Measurements from ENCODE around the gene POLE2.
A peak's percentile ranks its signal among the peaks of the same experiment; 100 is the strongest.
"Not testable (repeated sequence)": the region's sequence is repeated elsewhere in the genome, so short reads cannot be mapped to it uniquely, and the experiment has no call there.

POLE2 gene, protein sequence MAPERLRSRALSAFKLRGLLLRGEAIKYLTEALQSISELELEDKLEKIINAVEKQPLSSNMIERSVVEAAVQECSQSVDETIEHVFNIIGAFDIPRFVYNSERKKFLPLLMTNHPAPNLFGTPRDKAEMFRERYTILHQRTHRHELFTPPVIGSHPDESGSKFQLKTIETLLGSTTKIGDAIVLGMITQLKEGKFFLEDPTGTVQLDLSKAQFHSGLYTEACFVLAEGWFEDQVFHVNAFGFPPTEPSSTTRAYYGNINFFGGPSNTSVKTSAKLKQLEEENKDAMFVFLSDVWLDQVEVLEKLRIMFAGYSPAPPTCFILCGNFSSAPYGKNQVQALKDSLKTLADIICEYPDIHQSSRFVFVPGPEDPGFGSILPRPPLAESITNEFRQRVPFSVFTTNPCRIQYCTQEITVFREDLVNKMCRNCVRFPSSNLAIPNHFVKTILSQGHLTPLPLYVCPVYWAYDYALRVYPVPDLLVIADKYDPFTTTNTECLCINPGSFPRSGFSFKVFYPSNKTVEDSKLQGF

DNA sequence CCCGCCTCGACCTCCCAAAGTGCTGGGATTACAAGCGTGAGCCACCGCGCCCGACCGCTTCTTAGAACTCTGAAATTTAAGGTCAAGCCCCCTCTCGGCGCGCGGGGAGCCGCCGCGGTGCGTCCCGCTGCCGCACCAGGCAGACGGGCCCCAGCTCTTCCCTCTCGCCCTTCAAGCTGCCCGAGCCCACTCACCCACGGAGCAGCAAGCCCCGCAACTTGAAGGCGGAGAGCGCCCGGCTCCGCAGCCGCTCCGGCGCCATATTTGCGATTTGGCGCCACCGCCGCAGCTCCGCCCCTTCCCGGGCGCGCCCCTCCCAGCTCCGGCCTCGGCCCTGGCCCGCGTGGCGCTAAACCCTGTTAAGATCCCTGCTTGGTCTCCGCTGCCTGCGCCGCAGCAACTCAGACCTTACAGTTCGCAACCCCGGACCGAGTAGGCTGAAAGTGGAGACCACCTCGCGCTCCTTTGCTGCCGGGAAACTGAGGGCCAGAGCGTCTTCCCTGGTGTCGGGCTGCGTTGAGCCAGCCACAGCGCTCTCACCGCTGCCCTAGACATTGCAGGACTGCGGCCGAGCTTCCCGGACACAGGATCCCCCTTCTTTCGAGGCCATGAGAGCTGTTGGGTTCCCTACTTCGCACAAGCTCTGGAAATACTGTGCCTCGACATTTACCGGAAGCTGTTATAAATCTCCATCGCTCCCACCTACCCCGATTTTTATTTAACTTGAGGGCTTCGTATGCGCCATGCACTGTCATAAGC lies at the start of gene POLE2:
TSS of gene POLE2 (minus strand) at position 273 of the 759 bp plus-strand sequence. CDS start at position 262, 11 bp downstream.
- no peak for TF ChIP-seq ZNF274 (IDR thresholded peaks at IDR 0.05; ENCODE audit: low read depth, low read length)
- peak within 1 kb of the TSS; percentile 94 for H3K4me3 ChIP-seq (ENCODE audit: low read length)

DNA sequence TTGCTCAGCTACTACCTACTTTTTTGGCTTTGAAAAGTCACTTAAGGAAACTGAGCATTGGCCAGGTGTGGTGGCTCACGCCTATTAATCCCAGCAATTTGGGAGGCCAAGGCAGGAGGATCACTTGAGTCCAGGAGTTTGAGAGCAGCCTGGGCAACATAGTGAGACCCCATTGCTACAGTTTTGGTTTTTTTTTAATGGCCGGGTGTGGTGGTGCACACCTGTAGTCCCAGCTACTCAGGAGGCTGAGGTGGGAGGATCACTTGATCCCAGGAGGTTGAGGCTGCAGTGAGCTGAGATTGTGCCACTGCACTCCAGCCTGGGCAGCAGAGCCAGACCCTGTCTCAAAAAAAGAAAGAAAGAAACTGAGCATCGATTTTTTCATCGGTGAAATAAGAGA lies 47.7 kb upstream of the POLE2 start:
- H3K4me3 ChIP-seq (ENCODE audit: low read length): not testable (repeated sequence)

DNA sequence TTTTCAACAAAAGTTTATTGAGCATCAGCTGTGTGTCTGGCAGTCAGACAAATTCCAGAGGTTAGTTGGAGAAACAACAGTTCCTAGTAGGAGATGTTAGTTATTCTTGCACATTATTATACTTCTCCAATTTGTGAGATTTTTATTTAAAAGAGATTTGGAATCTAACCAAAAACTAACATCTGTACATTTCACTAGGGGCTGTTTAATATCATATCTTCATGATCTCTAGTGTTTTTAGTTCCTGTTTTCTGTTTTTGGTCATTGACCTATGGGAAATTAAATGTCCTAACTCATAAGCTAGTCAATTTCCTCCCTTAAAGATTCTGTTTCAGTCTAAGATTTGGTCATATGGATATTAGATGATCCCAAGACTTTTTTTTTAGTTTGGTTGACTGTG lies 45.8 kb upstream of the POLE2 start:
- H3K4me3 ChIP-seq (ENCODE audit: low read length): no peak overlapping the region
- no peak for TF ChIP-seq ZNF274 (IDR thresholded peaks at IDR 0.05; ENCODE audit: low read depth, low read length)

DNA sequence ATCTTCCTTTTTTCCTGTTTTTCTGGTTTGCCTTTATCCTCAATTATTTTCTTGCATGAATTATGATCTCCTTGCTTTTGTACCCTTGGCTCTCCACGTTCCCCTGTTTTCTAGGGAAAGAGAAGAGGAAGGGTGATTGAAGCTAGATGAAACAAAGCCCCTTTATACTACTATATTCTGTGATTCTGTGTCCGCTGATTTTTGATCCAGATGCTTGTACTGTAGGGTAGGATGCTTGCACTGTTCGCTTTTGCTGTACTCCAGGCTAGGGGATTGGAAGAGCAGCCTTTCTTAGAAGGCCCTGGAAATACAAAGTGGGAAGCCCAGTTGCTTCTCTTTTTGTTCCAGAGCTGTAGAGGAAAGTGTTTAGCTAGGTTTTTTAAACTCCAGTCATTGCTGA lies 44.9 kb upstream of the POLE2 start:
- no peak overlapping the region for H3K4me3 ChIP-seq (ENCODE audit: low read length)
- no peak for TF ChIP-seq ZNF274 (IDR thresholded peaks at IDR 0.05; ENCODE audit: low read depth, low read length)

DNA sequence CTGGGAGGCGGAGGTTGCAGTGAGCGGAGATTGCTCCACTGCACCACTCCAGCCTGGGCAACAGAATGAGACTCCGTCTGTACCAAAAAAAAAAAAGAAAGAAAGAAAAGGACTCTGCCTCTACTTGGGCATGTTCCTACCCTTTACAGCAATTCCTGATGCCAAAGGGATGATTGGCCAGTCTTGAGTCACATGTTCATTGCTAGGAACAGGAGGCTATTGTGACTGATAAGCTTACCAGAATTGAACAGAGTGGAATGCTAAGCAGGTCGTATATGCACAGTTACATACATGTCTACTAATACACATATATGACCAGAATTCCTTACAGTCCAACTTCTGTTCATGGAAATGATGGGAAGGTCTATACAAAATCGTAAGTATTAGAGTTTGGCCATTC lies 39.2 kb upstream of the POLE2 start:
- H3K4me3 ChIP-seq (ENCODE audit: low read length): no peak overlapping the region
- no peak for TF ChIP-seq ZNF274 (IDR thresholded peaks at IDR 0.05; ENCODE audit: low read depth, low read length)

DNA sequence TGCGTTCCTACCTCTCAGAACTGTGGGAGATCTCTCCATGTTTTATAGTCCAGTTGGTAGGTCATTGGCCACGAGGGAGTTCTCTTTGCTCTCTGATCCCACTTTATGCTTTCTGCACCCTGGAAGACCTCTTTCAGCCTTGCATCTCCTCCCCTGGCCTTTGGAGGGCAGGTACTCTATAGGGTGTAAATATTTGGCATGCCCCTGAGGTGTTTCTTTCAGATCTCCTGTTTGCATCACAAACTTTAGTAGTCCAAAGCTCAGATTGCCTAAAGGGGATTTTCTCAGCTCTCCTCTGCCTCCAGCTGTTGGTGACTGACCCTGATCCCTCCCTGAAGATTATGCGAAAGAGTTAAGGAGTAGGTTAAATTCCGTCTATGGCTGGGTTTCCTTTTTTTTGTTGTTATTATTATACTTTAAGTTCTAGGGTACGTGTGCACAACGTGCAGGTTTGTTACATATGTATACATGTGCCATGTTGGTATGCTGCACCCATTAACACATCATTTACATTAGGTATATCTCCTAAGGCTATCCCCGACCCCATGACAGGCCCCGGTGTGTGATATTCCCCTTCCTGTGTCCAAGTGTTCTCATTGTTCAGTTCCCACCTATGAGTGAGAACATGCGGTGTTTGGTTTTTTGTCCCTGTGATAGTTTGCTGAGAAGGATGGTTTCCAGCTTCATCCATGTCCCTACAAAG lies 33.9 kb upstream of the POLE2 start:
- not testable (repeated sequence) for H3K4me3 ChIP-seq (ENCODE audit: low read length)

DNA sequence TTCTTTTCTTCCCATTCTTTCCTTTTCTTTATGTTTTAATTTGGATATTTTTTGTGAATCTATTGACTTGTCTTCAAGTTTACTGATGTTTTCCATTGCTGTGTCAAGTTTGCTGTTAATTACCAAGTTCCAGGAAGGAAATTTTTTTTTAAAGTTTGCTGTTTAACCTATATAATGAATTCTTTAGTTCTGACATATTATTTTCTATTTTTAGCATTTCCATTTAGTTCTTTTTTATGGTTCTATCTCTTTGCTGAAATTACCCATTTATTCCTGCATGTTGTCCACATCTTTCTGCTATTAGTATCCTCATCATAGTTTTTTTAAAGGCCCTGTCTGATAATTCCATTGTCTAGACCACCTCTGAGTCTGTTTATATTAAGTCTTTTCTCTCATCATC lies 32.7 kb upstream of the POLE2 start:
- H3K4me3 ChIP-seq (ENCODE audit: low read length): no peak overlapping the region
- no peak for TF ChIP-seq ZNF274 (IDR thresholded peaks at IDR 0.05; ENCODE audit: low read depth, low read length)

DNA sequence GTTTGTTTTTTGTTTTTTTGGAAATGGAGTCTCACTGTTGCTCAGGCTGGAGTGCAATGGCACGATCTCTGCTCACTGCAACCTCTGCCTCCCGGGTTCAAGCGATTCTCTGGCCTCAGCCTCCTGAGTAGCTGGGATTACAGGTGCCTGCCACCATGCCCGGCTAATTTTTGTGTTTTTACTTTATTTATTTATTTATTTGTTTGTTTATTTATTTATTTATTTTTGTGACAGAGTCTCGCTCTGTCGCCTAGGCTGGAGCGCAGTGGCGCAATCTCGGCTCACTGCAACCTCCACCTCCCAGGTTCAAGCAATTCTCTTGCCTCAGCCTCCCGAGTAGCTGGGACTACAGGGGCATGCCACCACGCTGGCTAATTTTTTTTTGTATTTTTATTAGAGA lies 23.0 kb upstream of the POLE2 start:
- H3K4me3 ChIP-seq (ENCODE audit: low read length): not testable (repeated sequence)

DNA sequence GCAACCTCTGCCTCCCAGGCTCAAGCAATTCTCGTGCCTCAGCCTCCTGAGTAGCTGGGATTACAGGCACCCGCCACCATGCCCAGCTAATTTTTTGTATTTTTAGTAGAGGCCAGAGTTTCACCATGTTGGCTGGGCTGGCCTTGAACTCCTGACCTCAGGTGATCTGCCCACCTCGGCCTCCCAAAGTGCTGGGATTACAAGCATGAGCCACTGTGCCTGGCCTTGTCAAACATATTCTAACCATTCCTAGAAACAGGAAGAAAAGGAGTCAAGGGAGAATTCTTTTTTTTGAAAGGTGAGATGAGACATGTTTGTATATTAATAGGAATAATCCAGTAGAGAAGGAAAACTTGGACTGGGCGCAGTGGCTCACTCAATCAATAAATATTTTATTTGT lies 16.5 kb upstream of the POLE2 start:
- H3K4me3 ChIP-seq (ENCODE audit: low read length): not testable (repeated sequence)

DNA sequence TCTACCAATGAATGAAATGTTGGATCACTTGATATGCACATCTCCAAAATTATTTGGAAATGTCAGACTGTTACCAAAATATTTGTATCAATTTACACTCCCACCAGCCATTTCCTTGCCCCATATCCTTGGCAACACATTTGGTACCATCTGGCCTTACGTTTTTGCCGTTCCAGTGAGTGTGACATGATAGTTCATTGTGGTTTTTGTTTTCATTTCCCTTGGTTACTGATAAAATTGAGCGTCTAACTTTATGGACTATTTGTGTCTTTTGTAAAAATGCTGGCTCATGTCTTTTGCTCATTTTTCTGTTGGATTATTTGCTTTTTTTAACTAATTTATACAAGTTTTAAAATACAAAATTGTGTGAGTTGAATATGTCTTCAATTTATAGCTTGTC lies 16.0 kb upstream of the POLE2 start:
- TF ChIP-seq ZNF274 (IDR thresholded peaks at IDR 0.05; ENCODE audit: low read depth, low read length): no peak
- no peak overlapping the region for H3K4me3 ChIP-seq (ENCODE audit: low read length)

DNA sequence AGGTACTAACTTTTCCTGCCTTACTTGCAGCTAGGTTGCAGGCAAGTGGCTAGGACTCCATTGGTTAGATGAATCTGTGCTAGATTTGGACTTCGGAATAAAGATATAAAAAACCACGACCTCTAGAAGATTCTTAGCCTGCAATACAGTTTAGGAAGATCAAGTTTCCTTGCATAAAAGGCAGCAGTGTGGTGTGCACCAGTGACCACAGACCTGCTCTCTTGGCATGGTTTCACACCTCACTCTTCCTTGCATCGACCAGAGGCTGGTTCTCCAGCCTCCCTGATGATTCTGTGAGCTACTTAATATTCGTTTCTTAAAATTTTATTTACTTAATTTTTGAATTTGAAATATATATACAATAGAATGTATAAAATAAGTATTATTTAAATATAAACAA lies 14.7 kb upstream of the POLE2 start:
- no peak for TF ChIP-seq ZNF274 (IDR thresholded peaks at IDR 0.05; ENCODE audit: low read depth, low read length)
- H3K4me3 ChIP-seq (ENCODE audit: low read length): no peak overlapping the region

DNA sequence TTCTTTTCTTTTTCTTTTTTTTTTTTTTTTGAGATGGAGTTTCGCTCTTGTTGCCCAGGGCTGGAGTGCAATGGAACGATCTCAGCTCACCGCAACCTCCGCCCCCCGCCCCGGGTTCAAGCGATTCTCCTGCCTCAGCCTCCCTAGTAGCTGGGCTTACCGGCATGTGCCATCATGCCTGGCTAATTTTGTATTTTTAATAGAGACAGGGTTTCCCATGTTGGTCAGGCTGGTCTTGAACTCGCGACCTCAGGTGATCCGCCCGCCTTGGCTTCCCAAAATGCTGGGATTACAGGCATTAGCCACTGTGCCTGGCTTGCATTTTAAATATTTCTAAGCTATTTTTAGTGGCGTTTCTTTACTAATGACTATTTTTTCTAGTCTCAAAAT lies 5.7 kb upstream of the POLE2 start:
- peak overlapping the region; percentile 67 for H3K4me3 ChIP-seq (ENCODE audit: low read length)

DNA sequence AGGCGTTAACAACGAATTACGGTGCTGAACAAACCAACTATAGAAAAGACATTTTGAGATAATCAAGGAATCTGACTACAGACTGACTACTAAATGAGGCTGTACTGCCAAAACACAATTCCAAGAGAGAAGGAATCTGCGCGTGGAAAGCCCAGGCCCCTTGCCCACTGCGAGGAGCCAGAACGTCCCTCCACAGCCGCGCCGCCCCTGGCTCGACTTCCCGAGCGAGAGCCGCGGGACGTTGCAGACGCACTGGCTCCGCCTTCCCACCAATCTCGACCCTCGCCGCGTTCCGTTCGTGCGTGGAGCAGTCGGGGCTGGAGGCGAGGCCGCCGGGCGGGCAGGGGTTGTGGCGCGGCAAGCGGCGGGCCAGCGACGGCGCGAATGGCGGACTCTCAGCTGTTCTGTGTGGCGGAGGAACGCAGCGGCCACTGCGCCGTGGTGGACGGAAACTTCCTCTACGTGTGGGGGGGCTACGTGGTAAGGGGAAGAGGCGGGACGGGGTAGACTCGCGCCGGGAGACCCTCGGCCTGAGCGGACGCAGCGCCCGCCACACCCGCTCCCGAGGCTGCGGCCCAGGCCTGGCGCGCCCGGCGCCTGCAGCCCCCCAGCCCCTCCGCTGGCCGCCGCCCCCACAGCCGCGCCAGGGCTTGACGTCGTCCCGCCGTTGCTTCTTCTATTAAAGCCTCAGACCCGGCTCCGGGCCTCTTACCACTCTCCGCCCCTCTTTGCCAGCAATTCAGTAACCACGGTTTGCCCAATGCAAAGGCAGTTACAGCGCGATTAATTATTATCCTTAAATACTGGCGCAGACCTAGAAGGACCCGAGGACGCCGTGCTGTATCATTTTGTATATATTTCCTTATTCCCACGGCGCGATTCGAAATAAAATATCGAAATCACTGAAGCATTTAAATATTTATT lies 5.1 kb upstream of the POLE2 start, which contains the start of gene KLHDC1:
TSS of gene KLHDC1 (plus strand) at position 310 of the 924 bp plus-strand sequence. CDS start at position 385, 75 bp downstream.
- H3K4me3 ChIP-seq (ENCODE audit: low read length): peak within 1 kb of the TSS; percentile 67
- no peak for TF ChIP-seq ZNF274 (IDR thresholded peaks at IDR 0.05; ENCODE audit: low read depth, low read length)
